ENCODE results near the gene DZANK1. TPM values are rescaled to one million over a fixed set of nuclear protein-coding genes. Genes with fewer than 3 reads are reported as not detected.

The DZANK1 gene
- total and polyA plus RNA-seq, 2 of the 8 experiments (the other 6 are each of a cell fraction or from before 2014, with no cell fraction given) = 8.0 to 9.9 TPM

DNA sequence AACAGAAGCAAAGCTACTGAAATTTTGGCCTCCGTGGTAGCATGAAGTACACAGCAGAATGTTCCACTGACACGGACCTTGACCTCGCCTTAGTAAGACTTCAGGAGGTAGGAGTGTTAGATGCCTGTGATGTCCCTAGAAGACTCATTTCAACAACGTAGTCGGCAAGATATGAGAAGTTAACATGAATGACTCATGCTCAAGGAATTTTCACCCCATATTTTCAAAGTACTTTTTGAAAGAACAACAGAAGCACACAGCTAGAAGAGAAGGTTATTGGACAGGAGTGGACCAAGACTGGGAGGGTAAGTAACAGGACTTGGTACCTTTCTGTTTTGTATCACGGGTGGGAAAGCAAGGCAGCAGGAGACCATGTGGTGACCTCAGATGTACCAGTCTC lies 78.0 kb downstream of the DZANK1 start:
- no peak overlapping the region for H3K4me3 ChIP-seq (ENCODE audit: extremely low read depth in 1 of 4, insufficient read depth in 2 of 4, low read depth in 3 of 4, low read length in 4 of 4)
- DNase-seq (ENCODE audit: low read depth in 1 of 2, low spot score in 2 of 2) = no peak
- H3K27me3 ChIP-seq (replicated peaks in 1 of 4; ENCODE audit: control insufficient read depth in 3 of 4, extremely low read depth in 1 of 4, insufficient read depth in 3 of 4, low read length in 3 of 4) = no peaks in the 10 kb centered on the region
- H3K79me2 ChIP-seq (ENCODE audit: control insufficient read depth in 1 of 2, insufficient read depth in 2 of 2, low read length in 2 of 2) = no peaks in the 10 kb centered on the region
- H3K9ac ChIP-seq (replicated peaks in 1 of 4; ENCODE audit: extremely low read depth in 1 of 4, low read depth in 3 of 4, low read length in 3 of 4) = no peak overlapping the region
- no peaks in the 10 kb centered on the region for H4K20me1 ChIP-seq (replicated peaks in 1 of 2; ENCODE audit: control insufficient read depth in 1 of 2, insufficient read depth in 2 of 2, low read length in 2 of 2)
- POLR2A ChIA-PET (ENCODE audit: partially characterized antibody) = no interaction called here
- no peaks in the 10 kb centered on the region for H3K9me3 ChIP-seq (ENCODE audit: insufficient read depth in 2 of 2, low read depth in 1 of 2, low read length in 1 of 2)
- no peak overlapping the region for H4K91ac ChIP-seq (replicated peaks; ENCODE audit: insufficient read length, low read length)
- no peaks in the 10 kb centered on the region for H3K79me1 ChIP-seq (ENCODE audit: low read depth, low read length)
- no peak overlapping the region for H2BK120ac ChIP-seq (replicated peaks; ENCODE audit: low read depth, low read length)
- H4K5ac ChIP-seq (ENCODE audit: insufficient read length, low read depth, low read length) = no peak overlapping the region
- TF ChIP-seq RNF2 (IDR thresholded peaks at IDR 0.05; ENCODE audit: borderline replicate concordance, low read depth, low read length, missing control alignments, poor library complexity, severe bottlenecking) = no peak
- no peak for TF ChIP-seq EGR1 (IDR thresholded peaks at IDR 0.05; ENCODE audit: borderline replicate concordance, low read depth, low read length)
- no peak for TF ChIP-seq SIRT6 (IDR thresholded peaks at IDR 0.05; ENCODE audit: low read length)
- TF ChIP-seq, protein P1, sequence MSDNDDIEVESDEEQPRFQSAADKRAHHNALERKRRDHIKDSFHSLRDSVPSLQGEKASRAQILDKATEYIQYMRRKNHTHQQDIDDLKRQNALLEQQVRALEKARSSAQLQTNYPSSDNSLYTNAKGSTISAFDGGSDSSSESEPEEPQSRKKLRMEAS (IDR thresholded peaks at IDR 0.05) = no peak
- no peak for TF ChIP-seq NRF1 (IDR thresholded peaks at IDR 0.05; ENCODE audit: low read depth, low read length)
- no peak for TF ChIP-seq HDAC6 (IDR thresholded peaks at IDR 0.05; ENCODE audit: low read depth, low read length)
- no peak for TF ChIP-seq TBP (IDR thresholded peaks at IDR 0.05; ENCODE audit: low read depth, low read length)
- H2BK12ac ChIP-seq (ENCODE audit: low read depth, low read length) = no peak overlapping the region
- H3K4me2 ChIP-seq (ENCODE audit: insufficient read depth in 1 of 2, low read depth in 2 of 2, low read length in 2 of 2) = no peak overlapping the region
- no peaks in the 10 kb centered on the region for H3K4me1 ChIP-seq (replicated peaks in 1 of 4; ENCODE audit: control insufficient read depth in 3 of 4, insufficient read depth in 4 of 4, low read length in 3 of 4)
- no peak overlapping the region for H2BK20ac ChIP-seq (ENCODE audit: low read length)
- no peak overlapping the region for H3K4ac ChIP-seq (replicated peaks; ENCODE audit: insufficient read length, low read depth, low read length)
- CTCF ChIA-PET (ENCODE audit: partially characterized antibody) = interaction anchor here (0.6 to 4.5 kb wide), 3 partner anchors 9 to 29 kb away, joined by 3 to 15 read pairs (median 7); no protein-coding TSS in a partner anchor
- 72% methylated on average over 6 of the region's 6 CpGs; no CpG with 5 or more reads in 1 of the 2 experiments for WGBS, 2 experiments (ENCODE audit: extremely low coverage in 1 of 2, insufficient coverage in 1 of 2, insufficient read length in 1 of 2, insufficient replicate concordance in 2 of 2, low coverage in 1 of 2, low lambda C conversion rate in 2 of 2, missing lambda C conversion rate in 1 of 2)
- no peak overlapping the region for H3K14ac ChIP-seq (ENCODE audit: insufficient read length)
- H3K23me2 ChIP-seq (ENCODE audit: low read depth, low read length) = no peaks in the 10 kb centered on the region
- no peak for FAIRE-seq
- H2BK15ac ChIP-seq (ENCODE audit: low read length) = no peak overlapping the region
- H3K18ac ChIP-seq (ENCODE audit: extremely low read depth, low read length) = no peak overlapping the region
- H3K36me3 ChIP-seq (ENCODE audit: control insufficient read depth in 2 of 4, insufficient read depth in 4 of 4, low read length in 3 of 4) = peaks cover 0 to 7% (median 1%) of the 10 kb centered on the region in 4 experiments; a peak in 2 of 8 replicates
- H4K8ac ChIP-seq (ENCODE audit: extremely low read depth, insufficient read depth, low read length) = no peak overlapping the region
- H3K23ac ChIP-seq (ENCODE audit: insufficient read length) = no peak overlapping the region
- H2BK5ac ChIP-seq (ENCODE audit: low read depth, low read length) = no peak overlapping the region
- no peak overlapping the region for H3K27ac ChIP-seq (ENCODE audit: low read depth, low read length)
- no peak overlapping the region for H3K56ac ChIP-seq (replicated peaks; ENCODE audit: insufficient read length, low read depth, low read length)
- H2AK5ac ChIP-seq (ENCODE audit: low read depth, low read length) = no peak overlapping the region
- H2AFZ ChIP-seq (ENCODE audit: low read length) = no peak overlapping the region
